K562 (cell line): ENCODE measurements around the gene HNRNPA3. TPM values are rescaled to one million over a fixed set of nuclear protein-coding genes. Genes with fewer than 3 reads are reported as not detected.

Source experiments
- ATAC-seq: fragments of 200-7000 bp; cut with Tn5 transposase; 3 replicates; pipeline ENCODE4 v1.9.1; 2020; ENCODE audit warnings: moderate library complexity
- BruUV-seq: library from RNA; stranded (reverse); fragments of 400-500 nt; replicated peaks from 2 replicates; lab custom pipeline; 2021; lab: Mats Ljungman, UMichigan
- CTCF ChIA-PET: fragments of 300-600 bp; formaldehyde crosslinking; extraction: SDS; loops from one replicate; lab custom pipeline; 2021; ENCODE audit warnings: low intra/inter-chr PET ratio; lab: Yijun Ruan, JAX
- POLR2A ChIA-PET: fragments of 300-600, 350-650 bp; sonication (Branson Sonifier 250); formaldehyde crosslinking; extraction: SDS; loops from one replicate; lab custom pipeline; 2021; ENCODE audit warnings: antibody characterized with exemption, inconsistent platforms; lab: Yijun Ruan, JAX
- DNase-seq, 4 experiments: peaks; one replicate each; pipeline versions ENCODE4 v3.0.0 to v3.0.0-alpha.2; 2011 to 2018; ENCODE audit warnings: low spot score in 3 of 4, mixed read lengths in 3 of 4; ENCODE audit errors: extremely low read depth in 1 of 4
- FAIRE-seq: peaks from 2 replicates; lab custom pipeline; 2011; peaks lifted over from hg19 to GRCh38; lab: Jason Lieb, UNC
- H2AFZ ChIP-seq: 2 replicates; pipeline ENCODE4 v1.6.0; 2011; ENCODE audit warnings: low read depth, low read length, control low read depth, inconsistent platforms
- H3K27ac ChIP-seq: fragments of 200-600 bp; 3 replicates; pipeline ENCODE4 v1.8.0; 2011; ENCODE audit warnings: low read depth, mild to moderate bottlenecking, control low read depth, inconsistent platforms, low read length, moderate library complexity, mixed read lengths; ENCODE audit errors: extremely low read depth
- H3K27me3 ChIP-seq, 2 experiments: fragments of 300-600 bp in 1 of 2; 2 replicates in 1 of 2; 3 replicates in 1 of 2; pipeline versions ENCODE4 v1.6.0 to v1.8.0; 2011; ENCODE audit warnings: inconsistent platforms in 2 of 2, low read length in 2 of 2, mild to moderate bottlenecking in 1 of 2, mixed read lengths in 1 of 2, moderate library complexity in 1 of 2; ENCODE audit not compliant: control insufficient read depth in 2 of 2, insufficient read depth in 2 of 2
- H3K36me3 ChIP-seq: fragments of 300-600 bp; 3 replicates; pipeline ENCODE4 v1.8.0; 2011; ENCODE audit warnings: mild to moderate bottlenecking, low read length, inconsistent platforms; ENCODE audit not compliant: control insufficient read depth, insufficient read depth
- H3K4me1 ChIP-seq, 2 experiments: fragments of 200-600 bp in 1 of 2; replicated peaks in 1 of 2; 2 replicates in 1 of 2; 3 replicates in 1 of 2; pipeline versions ENCODE4 v1.5.1 to v1.8.0; 2011; ENCODE audit warnings: inconsistent platforms in 2 of 2, low read length in 2 of 2, mild to moderate bottlenecking in 1 of 2, mixed read lengths in 1 of 2, moderate library complexity in 1 of 2; ENCODE audit not compliant: control insufficient read depth in 2 of 2, insufficient read depth in 2 of 2
- H3K4me2 ChIP-seq: 2 replicates; pipeline ENCODE4 v1.6.1; 2011; ENCODE audit warnings: low read length, control low read depth, inconsistent platforms, mixed read lengths; ENCODE audit not compliant: insufficient read depth
- H3K4me3 ChIP-seq: fragments of 200-600 bp; sonication (generic), shearing (Covaris generic); 2 replicates; pipeline ENCODE4 v1.5.1; 2016; ENCODE audit warnings: control low read depth, inconsistent platforms
- H3K79me2 ChIP-seq: fragments of 200-600 bp; 3 replicates; pipeline ENCODE4 v1.8.0; 2011; ENCODE audit warnings: low read length, inconsistent platforms; ENCODE audit not compliant: control insufficient read depth, insufficient read depth
- H3K9ac ChIP-seq, 2 experiments: 2 replicates each; pipeline versions ENCODE4 v1.6.0 to v1.6.1; 2011; ENCODE audit warnings: low read depth in 2 of 2, low read length in 2 of 2, control low read depth in 1 of 2, inconsistent platforms in 1 of 2, mild to moderate bottlenecking in 1 of 2, mixed read lengths in 1 of 2; ENCODE audit not compliant: insufficient read depth in 1 of 2
- H3K9me1 ChIP-seq: one replicate; pipeline ENCODE4 v1.6.0; 2011; ENCODE audit warnings: inconsistent platforms, mild to moderate bottlenecking, low read length, moderate library complexity; ENCODE audit not compliant: control insufficient read depth, insufficient read depth
- H3K9me3 ChIP-seq: replicated peaks from 2 replicates; pipeline ENCODE4 v1.5.1; 2011; ENCODE audit warnings: low read depth, low read length, inconsistent platforms; ENCODE audit not compliant: control insufficient read depth, insufficient read depth
- H4K20me1 ChIP-seq: replicated peaks from 2 replicates; pipeline ENCODE4 v1.6.1; 2011; ENCODE audit warnings: low read length, inconsistent platforms, mixed read lengths; ENCODE audit not compliant: control insufficient read depth, insufficient read depth
- BRD9 ChIP-seq: fragments of 450-650 bp; IDR thresholded peaks from 2 replicates; pipeline ENCODE4 v1.6.1; 2018; ENCODE audit warnings: low read depth; ENCODE audit not compliant: partially characterized antibody
- JUND ChIP-seq, 2 experiments: IDR thresholded peaks; 2 replicates in 1 of 2; 3 replicates in 1 of 2; pipeline ENCODE4 v1.6.1; 2011; ENCODE audit warnings: borderline replicate concordance in 2 of 2, low read depth in 2 of 2, low read length in 2 of 2, improper control_type of control experiment in 1 of 2, missing biosample characterization in 1 of 2, missing genetic modification characterization in 1 of 2, missing genetic modification reagents in 1 of 2
- PHF21A ChIP-seq: fragments of 450-650 bp; IDR thresholded peaks from 2 replicates; pipeline ENCODE4 v1.6.1; 2017; ENCODE audit warnings: low read depth, borderline replicate concordance
- RNF2 ChIP-seq: sonication (generic); IDR thresholded peaks from 2 replicates; pipeline ENCODE4 v1.6.1; 2016
- SMARCC2 ChIP-seq: fragments of 450-650 bp; IDR thresholded peaks from 2 replicates; pipeline ENCODE4 v1.6.1; 2017; ENCODE audit warnings: antibody characterized with exemption, moderate library complexity, mild to moderate bottlenecking, low read depth
- TCFL5 ChIP-seq: fragments of 250-450 bp; sonication (Bioruptor Pico); conservative IDR thresholded peaks from 2 replicates; pipeline ENCODE4 v1.6.1; 2021; ENCODE audit warnings: mild to moderate bottlenecking, moderate library complexity, matching md5 sums
- TOE1 ChIP-seq, 2 experiments: fragments of 450-650 bp in 1 of 2; sonication (generic) in 1 of 2; formaldehyde crosslinking in 1 of 2; IDR thresholded peaks; 2 replicates each; pipeline versions ENCODE4 v1.7.1 to v1.8.0; 2016 to 2022; ENCODE audit warnings: borderline replicate concordance in 2 of 2, mild to moderate bottlenecking in 2 of 2, antibody characterized with exemption in 1 of 2, inconsistent platforms in 1 of 2, low read depth in 1 of 2, missing genetic modification reagents in 1 of 2, moderate library complexity in 1 of 2
- ZBTB40 ChIP-seq, 2 experiments: fragments of 450-650 bp in 1 of 2; sonication (generic) in 1 of 2; formaldehyde crosslinking in 1 of 2; IDR thresholded peaks; 2 replicates each; pipeline versions ENCODE4 v1.7.1 to v1.9.0; 2016 to 2022; ENCODE audit warnings: inconsistent platforms in 1 of 2, mild to moderate bottlenecking in 1 of 2, missing genetic modification reagents in 1 of 2
- ZFX ChIP-seq: sonication (generic); formaldehyde crosslinking; IDR thresholded peaks from 2 replicates; pipeline ENCODE4 v1.8.0; 2022; ENCODE audit warnings: mild to moderate bottlenecking, missing genetic modification reagents, moderate library complexity
- WGBS: fragments of 100-300 bp; shearing (Covaris generic); methylation state at CpG from one replicate; pipeline ENCODE4 v1.1.6; 2016; ENCODE audit warnings: low coverage, mixed read lengths; ENCODE audit not compliant: insufficient coverage; ENCODE audit errors: missing lambda C conversion rate; 5-methylcytosine and 5-hydroxymethylcytosine counted together
- in situ Hi-C: fragments of 300-500 bp; cut with MboI; formaldehyde crosslinking; loops from 4 replicates; pipeline ENCODE4 v1.15.0; 2018; ENCODE audit warnings: inconsistent platforms, mixed read lengths
- intact Hi-C: fragments of 100-400 bp; cut with micrococcal nuclease; formaldehyde crosslinking; loops from 2 replicates; pipeline ENCODE4 v1.14.2; 2022
- polyA plus RNA-seq, 8 experiments: library from polyadenylated mRNA; depleted of rRNA in 4 of 8; stranded (reverse) in 5 of 8; unstranded in 3 of 8; fragments of >200 nt; fragmentation: Nextera tagmentation in 2 of 8; fragmentation: Illumina TruSeq in 1 of 8; extraction: Ambion mirVana in 2 of 8; extraction: Trizol in 1 of 8; gene quantifications; 2 replicates each; pipeline versions ENCODE4 v1.2.1 to v1.2.3, GENCODE V29; 2011 to 2014; ENCODE audit warnings: inconsistent platforms in 1 of 8, missing spikeins in 1 of 8
- total RNA-seq, 7 experiments: library from RNA; depleted of rRNA in 6 of 7; stranded (reverse); fragments of >200 nt in 6 of 7; fragmentation: Illumina TruSeq in 2 of 7; extraction: Trizol in 2 of 7; gene quantifications; 2 replicates each; pipeline versions ENCODE4 v1.2.1 to v1.2.3, GENCODE V29; 2011 to 2021; ENCODE audit warnings: low replicate concordance in 1 of 7
- TF ChIP-seq, protein P1 (sequence below): sonication (generic); formaldehyde crosslinking; IDR thresholded peaks from 2 replicates; pipeline ENCODE4 v1.8.0; 2022; ENCODE audit warnings: missing genetic modification reagents, mild to moderate bottlenecking, borderline replicate concordance

The HNRNPA3 gene
- total and polyA plus RNA-seq, 9 of the 15 experiments (the other 6 are each of a cell fraction or from before 2014, with no cell fraction given): 72.8 to 428 (median 192) TPM

DNA sequence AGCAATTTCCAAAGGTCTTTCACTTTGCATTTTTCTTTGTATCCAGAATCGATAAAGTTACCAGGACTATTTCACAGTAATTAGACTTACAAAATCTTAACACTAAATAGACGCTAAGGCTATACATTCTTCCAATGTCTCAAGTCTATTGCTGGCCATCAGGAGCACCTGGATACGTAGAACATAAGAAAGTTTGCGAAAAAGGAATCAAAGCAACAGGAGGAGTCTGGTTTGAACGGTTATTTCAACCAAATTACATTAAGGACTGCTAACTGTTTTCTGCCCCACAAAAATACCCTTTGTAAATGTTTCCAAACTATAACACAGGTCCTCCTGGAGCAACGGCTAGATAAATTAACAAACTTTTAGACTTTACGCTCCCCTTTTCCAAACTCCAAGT lies 1.4 kb upstream of the HNRNPA3 start:
- H3K27me3 ChIP-seq: no peaks in the 10 kb centered on the region
- ChIA-PET POLR2A (interaction anchor here (0.9 to 1.8 kb wide), 14 partner anchors 9 to 183 kb away, joined by 3 to 33 read pairs (median 8); partner anchors contain the start of gene NFE2L2), CTCF (no interaction called here)
- no peaks in the 10 kb centered on the region for H3K9me1 ChIP-seq
- no peaks in the 10 kb centered on the region for H3K9me3 ChIP-seq
- H3K79me2 ChIP-seq: peaks cover 53% of the 10 kb centered on the region
- H3K4me1 ChIP-seq: peaks cover 3 to 6% of the 10 kb centered on the region in 2 experiments; a peak in 4 of 5 replicates
- in situ Hi-C loops: no loop called here
- peak overlapping the region; percentile 17 to 99; a peak in 3 of 4 replicates for H3K9ac ChIP-seq
- FAIRE-seq: no peak
- WGBS: 6% methylated on average over 7 of the region's 7 CpGs
- H3K27ac ChIP-seq: peak overlapping the region; percentile 99
- DNase-seq: no peak
- peak overlapping the region; percentile 90 for H3K4me3 ChIP-seq
- intact Hi-C loops: no loop called here
- H2AFZ ChIP-seq: peak overlapping the region; percentile 66
- BruUV-seq: no TSS peak
- ATAC-seq: no peak
- peaks cover 28% of the 10 kb centered on the region for H3K36me3 ChIP-seq
- H4K20me1 ChIP-seq: peaks cover 17% of the 10 kb centered on the region
- peak overlapping the region; percentile 98 for H3K4me2 ChIP-seq
- TF ChIP-seq SMARCC2: no peak
- TF ChIP-seq RNF2: no peak
- TF ChIP-seq TCFL5 (CRISPR knock-in tag): no peak
- no peak for TF ChIP-seq BRD9
- TF ChIP-seq TOE1 (IDR thresholded peaks at IDR 0.05; ENCODE audit: borderline replicate concordance): 0 out of 2 replicates have a peak, but pooled peaks have one; percentile 7
- TF ChIP-seq TOE1 (CRISPR knock-in tag; IDR thresholded peaks at IDR 0.05; ENCODE audit: borderline replicate concordance, low read depth): no peak
- TF ChIP-seq JUND (IDR thresholded peaks at IDR 0.05; ENCODE audit: borderline replicate concordance, low read depth, low read length): no peak
- 0 out of 3 replicates have a peak, but pooled peaks have one; percentile 8 for TF ChIP-seq JUND (tag; IDR thresholded peaks at IDR 0.05; ENCODE audit: borderline replicate concordance, low read depth, low read length)
- peak; percentile 11; the same call in 1 of the 2 replicates for TF ChIP-seq ZBTB40 (IDR thresholded peaks at IDR 0.05)
- no peak for TF ChIP-seq ZBTB40 (CRISPR knock-in tag; IDR thresholded peaks at IDR 0.05)
- TF ChIP-seq, protein P1, sequence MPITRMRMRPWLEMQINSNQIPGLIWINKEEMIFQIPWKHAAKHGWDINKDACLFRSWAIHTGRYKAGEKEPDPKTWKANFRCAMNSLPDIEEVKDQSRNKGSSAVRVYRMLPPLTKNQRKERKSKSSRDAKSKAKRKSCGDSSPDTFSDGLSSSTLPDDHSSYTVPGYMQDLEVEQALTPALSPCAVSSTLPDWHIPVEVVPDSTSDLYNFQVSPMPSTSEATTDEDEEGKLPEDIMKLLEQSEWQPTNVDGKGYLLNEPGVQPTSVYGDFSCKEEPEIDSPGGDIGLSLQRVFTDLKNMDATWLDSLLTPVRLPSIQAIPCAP (CRISPR knock-in tag): no peak
- TF ChIP-seq ZFX (CRISPR knock-in tag): no peak
- TF ChIP-seq PHF21A: no peak
